ENCODE data around the gene SLC13A4. TPM values are rescaled to one million over a fixed set of nuclear protein-coding genes. Genes with fewer than 3 reads are reported as not detected.

SLC13A4 gene
- total and polyA plus RNA-seq, 8 donors = 0.08 TPM; not detected in 7

GRCh38 chr7:135713836-135714470 is 14.0 kb downstream of the SLC13A4 start:
- ATAC-seq = no peak
- 64 to 67% methylated on average over 4 of the region's 4 CpGs for WGBS, 2 donors
- no peak for TF ChIP-seq CTCF (IDR thresholded peaks at IDR 0.05)

GRCh38 chr7:135712796-135713195 is 15.2 kb downstream of the SLC13A4 start:
- ATAC-seq (no peak), DNase-seq (no peak), FAIRE-seq (no peak)
- no peaks in the 10 kb centered on the region for H3K4me1 ChIP-seq
- no peaks in the 10 kb centered on the region for H3K27me3 ChIP-seq
- no peak overlapping the region for H3K27ac ChIP-seq
- intact Hi-C loops (cut with DNase I) = no loop called here
- 52 to 60% methylated on average over 7 of the region's 7 CpGs for WGBS, 2 donors
- no peaks in the 10 kb centered on the region for H3K36me3 ChIP-seq
- TF ChIP-seq CTCF (IDR thresholded peaks at IDR 0.05) = no peak
- no peak overlapping the region for H3K4me3 ChIP-seq
- H3K9me3 ChIP-seq = no peaks in the 10 kb centered on the region

More at GRCh38 chr7:135713836-135714470, 14.0 kb downstream of the SLC13A4 start:
- Histone ChIP-seq H3K4me1 (no peaks in the 10 kb centered on the region), H3K27me3 (no peaks in the 10 kb centered on the region), H3K9me3 (no peaks in the 10 kb centered on the region), H3K36me3 (no peaks in the 10 kb centered on the region), H3K27ac (no peak overlapping the region), H3K4me3 (no peak overlapping the region)
- FAIRE-seq (no peak), DNase-seq (no peak)
- intact Hi-C loops (cut with DNase I) = no loop called here

GRCh38 chr7:135712182-135712782 is 15.7 kb downstream of the SLC13A4 start:
- no peaks in the 10 kb centered on the region for H3K36me3 ChIP-seq
- intact Hi-C loops (cut with DNase I) = no loop called here
- no peaks in the 10 kb centered on the region for H3K4me1 ChIP-seq
- ATAC-seq (peak in 2 of 4 donors; percentile 38 to 73), DNase-seq (no peak), FAIRE-seq (no peak)
- TF ChIP-seq CTCF (IDR thresholded peaks at IDR 0.05) = no peak
- no peaks in the 10 kb centered on the region for H3K27me3 ChIP-seq
- H3K4me3 ChIP-seq = no peak overlapping the region
- 59 to 71% methylated on average over 4 of the region's 4 CpGs for WGBS, 2 donors
- H3K27ac ChIP-seq = no peak overlapping the region
- H3K9me3 ChIP-seq = no peaks in the 10 kb centered on the region

GRCh38 chr7:135711139-135711469 is 16.9 kb downstream of the SLC13A4 start:
- Histone ChIP-seq H3K36me3 (no peaks in the 10 kb centered on the region), H3K4me3 (no peak overlapping the region), H3K4me1 (no peaks in the 10 kb centered on the region), H3K27me3 (no peaks in the 10 kb centered on the region), H3K27ac (no peak overlapping the region), H3K9me3 (no peaks in the 10 kb centered on the region)
- intact Hi-C loops (cut with DNase I) = no loop called here
- TF ChIP-seq CTCF (IDR thresholded peaks at IDR 0.05) = no peak
- 51 to 56% methylated on average over 8 of the region's 8 CpGs for WGBS, 2 donors
- ATAC-seq = no peak
- no peak for FAIRE-seq
- no peak for DNase-seq

GRCh38 chr7:135710417-135711138 is 17.4 kb downstream of the SLC13A4 start:
- DNase-seq (no peak), ATAC-seq (peak in 2 of 4 donors; percentile 51 to 55), FAIRE-seq (no peak)
- Histone ChIP-seq H3K9me3 (no peaks in the 10 kb centered on the region), H3K4me1 (no peaks in the 10 kb centered on the region), H3K27me3 (no peaks in the 10 kb centered on the region), H3K27ac (no peak overlapping the region), H3K36me3 (no peaks in the 10 kb centered on the region), H3K4me3 (no peak overlapping the region)
- intact Hi-C loops (cut with DNase I) = no loop called here
- 37 to 42% methylated on average over 11 of the region's 11 CpGs for WGBS, 2 donors
- TF ChIP-seq CTCF (IDR thresholded peaks at IDR 0.05) = peak; percentile 23 to 64 (median 48)

Data from pancreas (tissue), 10 donors.